OCI-LY1 (cell line): ENCODE measurements around the gene ASH1L.
"Not testable (repeated sequence)": the region's sequence is repeated elsewhere in the genome, so short reads cannot be mapped to it uniquely, and the experiment has no call there.

ENCODE experiments used
- H2AFZ ChIP-seq: fragments of 200-600 bp; sonication (generic), shearing (Covaris generic); 2 replicates; pipeline ENCODE4 v1.6.0; 2014; ENCODE audit warnings: antibody characterized with exemption, mild to moderate bottlenecking, low read length
- H3F3A ChIP-seq: fragments of 200-600 bp; sonication (generic), shearing (Covaris generic); 2 replicates; pipeline ENCODE4 v1.6.0; 2014; ENCODE audit warnings: mild to moderate bottlenecking, antibody characterized with exemption, low read length, moderate library complexity; ENCODE audit not compliant: insufficient read depth
- H3K27ac ChIP-seq: fragments of 200-600 bp; sonication (generic); 2 replicates; pipeline ENCODE4 v1.5.1; 2014; ENCODE audit warnings: low read length, mixed run types, mild to moderate bottlenecking, low read depth; ENCODE audit not compliant: poor library complexity, severe bottlenecking
- H3K27me3 ChIP-seq: fragments of 200-600 bp; sonication (generic); 2 replicates; pipeline ENCODE4 v1.6.0; 2014; ENCODE audit warnings: antibody characterized with exemption, mild to moderate bottlenecking, low read length, moderate library complexity; ENCODE audit not compliant: insufficient read depth
- H3K36me3 ChIP-seq: fragments of 200-600 bp; sonication (generic); 2 replicates; pipeline ENCODE4 v1.6.1; 2014; ENCODE audit warnings: mild to moderate bottlenecking, antibody characterized with exemption, low read length, moderate library complexity, mixed read lengths; ENCODE audit not compliant: insufficient read depth
- H3K4me1 ChIP-seq: fragments of 200-600 bp; sonication (generic); 2 replicates; pipeline ENCODE4 v1.5.1; 2014; ENCODE audit warnings: mild to moderate bottlenecking, low read length, moderate library complexity; ENCODE audit not compliant: insufficient read depth, severe bottlenecking
- H3K4me2 ChIP-seq: fragments of 200-600 bp; sonication (generic), shearing (Covaris generic); 2 replicates; pipeline ENCODE4 v1.6.1; 2014; ENCODE audit warnings: low read length
- H3K4me3 ChIP-seq: fragments of 200-600 bp; sonication (generic); 2 replicates; pipeline ENCODE4 v1.5.1; 2014; ENCODE audit warnings: low read length, low read depth, mild to moderate bottlenecking, mixed read lengths; ENCODE audit not compliant: poor library complexity, severe bottlenecking
- H3K79me2 ChIP-seq: fragments of 200-600 bp; shearing (Covaris generic); 2 replicates; pipeline ENCODE4 v1.6.1; 2016; ENCODE audit warnings: mixed run types, low read length, mixed read lengths; ENCODE audit not compliant: insufficient read depth
- H3K9ac ChIP-seq: fragments of 200-600 bp; sonication (generic), shearing (Covaris generic); 2 replicates; pipeline ENCODE4 v1.6.1; 2014; ENCODE audit warnings: mild to moderate bottlenecking, low read length, mixed read lengths
- H3K9me2 ChIP-seq: fragments of 200-600 bp; sonication (generic), shearing (Covaris generic); 2 replicates; pipeline ENCODE4 v1.6.1; 2014; ENCODE audit warnings: low read depth, mild to moderate bottlenecking, low read length, mixed read lengths
- H3K9me3 ChIP-seq: fragments of 200-600 bp; shearing (Covaris generic); 2 replicates; pipeline ENCODE4 v1.6.1; 2014; ENCODE audit warnings: low read length, mixed read lengths
- H4K20me1 ChIP-seq: fragments of 200-600 bp; sonication (generic), shearing (Covaris generic); 2 replicates; pipeline ENCODE4 v1.6.0; 2016; ENCODE audit warnings: mild to moderate bottlenecking, low read length; ENCODE audit not compliant: insufficient read depth
- CTCF ChIP-seq: fragments of 200-600 bp; sonication (generic), shearing (Covaris generic); IDR thresholded peaks from 2 replicates; pipeline ENCODE4 v1.5.1; 2017; ENCODE audit warnings: mild to moderate bottlenecking, antibody characterized with exemption, low read length, moderate library complexity, mixed read lengths
- EZH2 ChIP-seq: fragments of 200-600 bp; sonication (generic), shearing (Covaris generic); IDR thresholded peaks from 2 replicates; pipeline ENCODE4 v1.8.0; 2017; ENCODE audit warnings: borderline replicate concordance, mixed run types, mild to moderate bottlenecking, antibody characterized with exemption, low read length, moderate library complexity, mixed read lengths

The ASH1L gene

GRCh38 chr1:155562581-155563376 lies at the start of gene ASH1L:
Gene ASH1L, minus strand, starts transcription at chr1:155562803. Its CDS starts 41,284 bp downstream, at chr1:155521519.
- Histone ChIP-seq H3K4me3 (peak within 1 kb of the TSS; percentile 68), H3K36me3 (peaks cover 26% of the 10 kb centered on the region; the same call in 1 of the 2 replicates), H3K27ac (peak within 1 kb of the TSS; percentile 92), H3K79me2 (peaks cover 76% of the 10 kb centered on the region), H3K27me3 (no peaks in the 10 kb centered on the region), H3K9me3 (no peaks in the 10 kb centered on the region), H4K20me1 (peaks cover 3% of the 10 kb centered on the region), H2AFZ (no peak within 1 kb of the TSS), H3K9me2 (no peaks in the 10 kb centered on the region), H3K9ac (peak within 1 kb of the TSS; percentile 100), H3K4me2 (peak within 1 kb of the TSS; percentile 90), H3K4me1 (peaks cover 42% of the 10 kb centered on the region), H3F3A (no peaks in the 10 kb centered on the region)
- TF ChIP-seq CTCF (no peak), EZH2 (no peak)

GRCh38 chr1:155610257-155610647 lies 47.6 kb upstream of the ASH1L start:
- H3K9me2 ChIP-seq, H3K9ac ChIP-seq, H3K79me2 ChIP-seq, H3K9me3 ChIP-seq, H3F3A ChIP-seq, H2AFZ ChIP-seq, H3K4me1 ChIP-seq, H3K27ac ChIP-seq, H3K27me3 ChIP-seq, H4K20me1 ChIP-seq: not testable (repeated sequence)
- Histone ChIP-seq H3K36me3 (peaks cover 14% of the 10 kb centered on the region; the same call in 1 of the 2 replicates), H3K4me3 (peak overlapping the region; percentile 79), H3K4me2 (peak overlapping the region; percentile 89; the same call in 1 of the 2 replicates)

GRCh38 chr1:155609515-155610256 lies 47.1 kb upstream of the ASH1L start, which contains the start of gene MSTO1:
Gene MSTO1, plus strand, starts transcription at chr1:155610218. Its CDS starts 31 bp downstream, at chr1:155610249.
- Histone ChIP-seq H3K4me1 (no peaks in the 10 kb centered on the region), H3K4me2 (peak within 1 kb of the TSS; percentile 89), H3K9ac (peak within 1 kb of the TSS; percentile 72), H3K79me2 (no peaks in the 10 kb centered on the region), H3K27ac (peak within 1 kb of the TSS; percentile 65), H4K20me1 (no peaks in the 10 kb centered on the region), H3F3A (no peaks in the 10 kb centered on the region), H3K9me2 (no peaks in the 10 kb centered on the region), H3K27me3 (no peaks in the 10 kb centered on the region), H3K9me3 (no peaks in the 10 kb centered on the region), H3K36me3 (peaks cover 14% of the 10 kb centered on the region; the same call in 1 of the 2 replicates), H3K4me3 (peak within 1 kb of the TSS; percentile 79), H2AFZ (peak within 1 kb of the TSS; percentile 80)
- TF ChIP-seq CTCF (no peak), EZH2 (no peak)
